ENCODE measurements around the gene COL5A1.
"Not testable (repeated sequence)": the region's sequence is repeated elsewhere in the genome, so short reads cannot be mapped to it uniquely, and the experiment has no call there.

Gene COL5A1

DNA sequence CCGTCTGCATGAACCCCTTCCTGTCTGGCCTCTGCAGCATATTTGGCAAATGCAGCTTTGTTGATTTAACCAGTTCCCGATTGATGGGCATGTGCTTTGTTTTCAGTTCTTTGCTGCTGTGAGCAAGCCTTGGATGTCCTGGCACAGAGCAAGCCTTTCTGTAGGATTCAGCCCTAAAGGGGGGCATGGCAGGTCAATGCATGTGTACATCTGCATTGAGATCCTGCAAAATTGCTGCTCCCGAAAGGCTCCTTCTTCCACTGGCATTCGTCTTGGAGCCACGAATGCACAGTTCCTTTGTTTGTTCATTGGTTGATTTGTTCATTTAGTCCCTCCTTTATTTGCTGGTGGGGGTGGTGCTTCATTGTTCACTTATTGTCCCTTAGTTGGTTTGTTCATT is 34.8 kb downstream of the COL5A1 start:
- DNase-seq: no peak

DNA sequence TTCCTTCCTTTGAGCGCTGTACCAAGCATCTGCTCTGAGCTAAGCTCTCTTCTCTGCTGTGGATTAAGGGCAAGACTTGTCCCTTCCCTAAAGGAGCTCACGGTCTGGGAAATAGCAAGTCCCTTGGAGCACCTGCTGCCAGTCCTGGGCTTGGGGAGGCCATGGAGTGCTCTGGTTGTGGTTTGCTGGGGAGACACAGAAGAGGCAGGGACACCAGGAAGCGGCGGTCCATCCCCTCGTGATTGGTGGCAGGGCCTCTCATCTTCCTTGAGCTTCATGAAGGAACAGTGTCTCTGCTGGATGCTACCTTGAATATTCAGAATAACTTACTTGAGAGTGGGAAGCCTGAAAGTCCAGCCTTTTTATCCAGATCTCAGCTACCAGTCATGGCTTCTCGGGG is 35.3 kb downstream of the COL5A1 start:
- no peak for DNase-seq

GRCh38 chr9:134677743-134678142 is 36.1 kb downstream of the COL5A1 start:
- DNase-seq: no peak

GRCh38 chr9:134678206-134678605 is 36.6 kb downstream of the COL5A1 start:
- no peak for DNase-seq

DNA sequence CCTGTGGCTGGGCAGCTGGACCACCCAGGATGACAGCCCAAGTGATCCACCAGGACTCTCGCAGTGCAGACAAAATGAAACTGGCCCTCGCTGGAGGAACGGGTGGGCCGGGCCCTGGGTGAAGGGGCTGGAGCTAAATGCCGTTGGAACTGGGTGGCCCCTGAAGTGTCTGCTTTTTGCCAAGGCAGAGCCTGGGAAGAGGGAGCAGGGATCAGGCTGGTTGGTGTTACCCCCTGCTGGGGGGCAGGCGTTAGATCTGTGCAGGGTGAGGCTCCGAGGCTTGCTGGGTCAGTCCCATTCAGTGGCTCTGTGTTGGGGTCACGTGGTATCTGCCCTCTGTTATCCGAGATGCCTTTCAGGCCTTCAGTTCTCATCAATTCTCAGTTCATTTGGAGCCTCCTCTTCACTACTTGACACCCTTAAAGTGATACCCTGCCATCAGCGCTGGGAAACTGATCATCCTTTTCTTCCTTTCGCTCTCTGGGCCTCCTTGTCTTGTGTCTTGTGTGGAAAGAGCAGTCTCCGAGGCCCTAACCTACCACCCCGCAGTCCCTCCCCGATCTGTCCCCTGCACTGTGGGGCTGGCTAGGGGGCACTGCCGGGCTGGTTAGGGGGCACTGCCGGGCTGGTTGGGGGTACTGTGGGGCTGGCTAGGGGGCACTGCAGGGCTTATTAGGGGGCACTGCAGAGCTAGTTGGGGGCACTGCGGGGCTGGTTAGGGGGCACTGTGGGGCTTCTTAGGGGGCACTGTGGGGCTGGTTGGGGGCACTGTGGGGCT is 37.3 kb downstream of the COL5A1 start:
- DNase-seq: no peak

DNA sequence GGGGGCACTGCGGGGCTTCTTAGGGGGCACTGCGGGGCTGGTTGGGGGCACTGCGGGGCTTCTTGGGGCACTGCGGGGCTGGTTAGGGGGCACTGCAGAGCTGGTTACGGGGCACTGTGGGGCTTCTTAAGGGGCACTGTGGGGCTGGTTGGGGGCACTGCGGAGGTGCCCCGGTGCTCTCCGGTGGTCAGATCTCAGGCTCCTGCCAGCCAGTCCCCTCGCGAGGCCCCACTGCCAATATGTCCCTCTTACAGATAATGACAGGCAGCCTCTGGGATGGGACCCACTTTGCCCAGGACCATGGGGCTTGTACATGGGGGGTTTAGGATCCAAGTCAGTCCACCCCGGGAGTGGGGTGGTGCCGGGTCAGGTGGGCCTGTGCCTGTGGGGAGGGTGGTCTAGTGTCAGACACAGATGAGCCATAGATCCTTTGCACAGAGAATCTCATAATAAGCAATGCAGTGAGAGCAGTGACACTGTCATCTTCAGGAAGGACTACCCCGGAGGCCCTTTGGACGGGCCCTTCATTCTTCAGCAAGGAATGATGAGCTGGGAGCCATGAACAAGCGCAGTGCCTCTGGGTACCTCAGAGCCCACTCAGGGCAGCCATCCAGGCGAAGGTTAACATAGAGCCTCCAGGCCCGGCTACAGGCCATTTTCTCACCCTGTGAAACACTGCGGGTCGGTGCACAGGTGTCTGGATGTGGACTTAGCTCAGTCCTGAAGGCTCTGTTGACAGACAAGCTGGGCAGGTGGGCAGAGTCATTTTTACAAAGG is 38.2 kb downstream of the COL5A1 start:
- no peak for DNase-seq

DNA sequence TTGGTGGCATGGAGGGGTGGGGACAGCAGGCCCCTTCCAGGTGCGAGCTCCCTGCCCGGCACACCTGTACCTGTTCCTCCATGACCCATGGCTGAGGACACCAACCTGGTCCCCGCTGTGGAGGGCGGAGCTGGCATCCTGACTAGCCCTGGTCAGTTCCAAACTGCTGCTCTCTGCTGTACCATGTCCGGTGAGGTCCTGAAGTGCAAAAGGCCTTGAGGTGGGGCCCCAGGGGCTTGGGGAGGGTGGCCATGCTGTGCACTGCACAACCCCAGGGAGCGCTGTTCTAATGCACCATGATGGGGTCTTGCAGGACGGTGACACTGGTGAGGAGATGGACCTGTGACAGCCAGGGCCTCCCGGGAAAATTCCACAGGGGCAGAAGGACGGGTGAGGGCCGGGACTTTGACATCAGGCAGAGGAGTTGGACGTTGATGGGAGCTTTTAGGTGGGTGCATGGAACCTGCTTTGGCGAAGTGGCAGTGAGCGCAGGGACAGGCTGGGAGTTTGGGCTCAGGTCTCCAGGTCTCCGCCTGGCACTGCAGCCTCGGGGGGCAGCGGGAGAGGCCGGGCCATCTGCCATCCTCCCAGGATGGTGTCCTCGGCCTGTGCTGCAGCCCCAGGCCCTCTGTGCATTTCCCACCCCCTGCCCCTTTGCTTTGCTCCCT is 38.9 kb downstream of the COL5A1 start:
- DNase-seq: no peak

- DNase-seq: no peak
Observed at GRCh38 chr9:134681061-134681661, 39.6 kb downstream of the COL5A1 start.

GRCh38 chr9:134682026-134682425 is 40.4 kb downstream of the COL5A1 start:
- no peak for DNase-seq

DNA sequence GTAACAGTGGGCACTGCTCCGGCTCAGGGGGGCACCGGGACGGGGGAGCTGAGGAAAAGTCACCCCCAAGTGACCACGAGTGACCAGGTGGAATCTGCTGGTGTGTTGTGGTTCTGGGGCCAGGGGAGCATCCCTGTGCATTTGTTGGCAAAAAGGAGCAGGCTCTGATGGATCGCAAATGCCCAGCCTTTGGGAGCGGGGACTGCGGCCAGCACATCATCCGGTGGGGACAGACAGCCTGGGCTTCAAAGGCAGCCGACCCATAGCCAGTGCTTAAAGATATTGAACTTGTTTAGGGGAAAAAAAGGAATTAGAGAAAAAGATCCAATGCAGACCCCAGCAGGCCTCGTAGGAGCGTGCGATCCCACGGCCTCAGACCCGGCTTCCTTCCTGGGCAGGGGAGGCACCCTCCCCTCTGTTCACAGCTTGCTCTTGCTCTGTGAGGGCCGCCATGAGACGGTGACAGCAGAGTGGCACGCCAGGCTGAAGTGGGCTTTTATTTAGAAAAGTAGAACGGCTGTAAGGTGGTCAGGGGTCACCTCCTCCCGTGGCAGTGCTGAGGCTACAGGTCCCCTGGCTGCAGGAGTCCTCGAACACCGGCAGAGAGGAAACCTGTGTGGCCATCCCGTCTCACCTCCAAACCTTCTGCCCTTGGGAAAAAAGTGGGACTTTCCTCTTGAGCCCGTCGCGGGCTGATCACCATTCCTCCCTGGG is 41.2 kb downstream of the COL5A1 start:
- DNase-seq: no peak

GRCh38 chr9:134683714-134684374 is 42.2 kb downstream of the COL5A1 start:
- no peak for DNase-seq

DNA sequence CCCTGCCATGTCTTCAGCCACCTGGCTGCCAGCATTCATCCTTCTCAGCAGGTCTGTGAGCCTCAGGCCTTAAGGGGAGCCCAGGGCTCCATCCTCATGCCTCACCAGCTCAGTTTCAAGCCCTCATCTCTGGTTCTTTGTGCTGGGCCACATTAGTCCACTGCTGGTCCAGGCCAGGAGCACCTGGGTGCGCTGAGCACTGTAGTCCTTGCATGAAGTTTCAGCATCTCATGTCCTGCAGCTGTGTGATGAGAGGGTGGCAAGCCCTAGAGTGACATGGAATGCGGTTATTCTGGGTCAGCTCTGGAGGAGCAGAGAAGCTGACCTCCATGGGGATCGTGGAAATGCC is 42.7 kb downstream of the COL5A1 start:
- DNase-seq: no peak

DNA sequence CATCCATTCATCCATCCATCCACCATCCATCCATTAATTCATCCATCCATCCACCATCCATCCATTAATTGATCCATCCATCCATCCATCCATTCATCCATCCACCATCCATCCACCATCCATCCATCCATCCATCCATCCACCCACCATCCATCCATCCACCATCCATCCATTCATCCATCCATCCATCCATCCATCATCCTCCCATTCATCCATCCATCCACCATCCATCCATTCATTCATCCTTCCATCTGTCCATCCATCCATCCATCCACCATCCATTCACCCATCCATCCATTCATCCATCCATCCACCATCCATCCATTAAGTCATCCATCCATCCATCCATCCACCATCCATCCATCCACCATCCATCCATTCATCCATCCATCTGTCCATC is 43.3 kb downstream of the COL5A1 start:
- DNase-seq: not testable (repeated sequence)

GRCh38 chr9:134685784-134686183 is 44.2 kb downstream of the COL5A1 start:
- DNase-seq: no peak

DNA sequence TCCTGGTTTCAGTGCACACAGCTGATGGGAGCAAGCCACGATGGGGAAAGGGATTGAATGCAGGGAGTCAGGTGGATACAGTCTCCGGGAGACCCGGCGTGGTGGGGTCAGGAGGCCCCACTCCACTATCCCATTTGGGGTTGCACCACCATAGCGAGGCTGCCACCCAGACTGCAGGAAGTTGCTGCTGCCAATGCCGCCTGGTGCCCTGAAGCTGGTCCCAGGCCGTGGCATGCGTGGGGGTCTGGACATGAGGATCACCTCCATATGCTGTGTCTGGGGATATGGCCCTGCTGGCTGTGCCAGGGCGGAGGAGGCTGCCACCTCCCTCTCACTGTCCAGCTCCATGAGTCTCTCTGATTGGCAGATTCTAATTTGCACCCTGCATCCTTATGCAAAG is 45.3 kb downstream of the COL5A1 start:
- no peak for DNase-seq

DNA sequence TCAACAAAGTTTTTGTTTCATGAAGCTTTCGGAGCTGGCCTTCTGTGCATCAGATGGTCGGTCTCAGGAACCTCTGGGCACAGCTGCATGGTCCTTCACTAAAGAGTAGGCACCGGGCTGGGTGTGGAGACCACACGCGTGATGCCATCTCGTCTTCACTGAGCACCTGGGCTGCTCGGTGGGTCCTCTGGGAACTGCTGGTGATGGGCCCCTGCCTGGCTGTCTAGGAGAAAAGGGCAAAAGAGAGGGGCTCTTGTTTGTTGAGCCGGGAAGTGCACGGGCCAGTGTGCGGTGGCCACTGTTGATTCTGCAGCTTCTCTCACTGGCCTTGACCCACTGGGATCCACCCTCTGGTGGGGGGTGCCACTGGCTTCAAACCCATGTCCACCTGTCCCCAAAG is 46.0 kb downstream of the COL5A1 start:
- no peak for DNase-seq

- DNase-seq: no peak
Observed at GRCh38 chr9:134688231-134688630, 46.6 kb downstream of the COL5A1 start.

- DNase-seq: no peak
Observed at GRCh38 chr9:134688661-134689320, 47.2 kb downstream of the COL5A1 start.

DNA sequence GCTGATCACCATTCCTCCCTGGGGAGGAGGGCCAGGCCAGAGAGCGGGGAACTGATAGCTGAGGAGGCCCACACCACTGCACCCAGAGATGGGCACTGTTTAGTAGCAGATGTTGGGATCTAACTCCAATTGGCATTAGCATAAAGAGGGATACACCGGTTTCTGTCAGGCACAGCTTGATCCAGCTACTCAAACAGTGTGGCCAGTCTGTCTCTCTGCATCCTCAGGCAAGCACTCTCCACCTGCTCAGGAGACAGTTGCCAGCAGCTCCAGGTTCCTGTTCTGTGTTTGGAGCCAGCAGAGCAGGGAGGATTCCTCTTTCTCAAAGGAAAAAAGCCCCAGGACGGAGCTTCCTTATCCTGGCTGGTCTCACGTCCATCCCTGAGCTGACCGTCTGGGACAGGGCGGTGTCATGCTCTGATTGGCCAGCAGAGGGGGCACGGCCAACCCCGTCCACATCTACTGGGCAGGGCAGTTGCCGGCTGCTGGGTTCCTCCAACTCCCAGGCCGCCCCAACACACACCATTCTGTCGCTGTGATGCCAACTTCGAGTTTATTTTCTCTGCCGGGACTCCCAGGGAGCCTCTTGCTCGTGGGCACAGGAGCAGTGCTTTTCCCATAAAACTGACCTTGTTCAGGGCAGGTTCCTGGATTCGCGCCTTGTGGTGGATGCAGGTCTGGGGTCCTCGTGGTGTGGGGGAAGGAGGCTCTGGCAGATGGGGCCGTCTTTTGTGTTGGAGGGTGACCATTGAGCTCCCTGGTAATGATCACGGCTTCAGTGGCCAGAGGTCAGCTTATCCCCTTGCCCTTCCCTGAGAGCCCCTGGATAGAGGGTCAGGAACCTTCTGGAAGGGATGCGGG is 47.9 kb downstream of the COL5A1 start:
- peak in 30 of 51 donors; percentile 4 to 73 (median 27) for DNase-seq
